SU-DHL-6 (cell line): ENCODE results near the gene ARPC1A.
"Not testable (repeated sequence)": the region's sequence is repeated elsewhere in the genome, so short reads cannot be mapped to it uniquely, and the experiment has no call there.

Experiments used
- H2AFZ ChIP-seq: fragments of 200-600 bp; sonication (generic); 2 replicates; pipeline ENCODE4 v1.6.1; 2014; ENCODE audit warnings: low read depth, mild to moderate bottlenecking, moderate library complexity, mixed read lengths, antibody characterized with exemption, low read length; ENCODE audit not compliant: severe bottlenecking
- H3F3A ChIP-seq: fragments of 200-600 bp; shearing (Covaris generic); 2 replicates; pipeline ENCODE4 v1.6.0; 2016; ENCODE audit warnings: antibody characterized with exemption, mild to moderate bottlenecking; ENCODE audit not compliant: insufficient read depth
- H3K27ac ChIP-seq: fragments of 200-600 bp; sonication (generic); 2 replicates; pipeline ENCODE4 v1.5.1; 2016; ENCODE audit warnings: low read depth, mild to moderate bottlenecking, low read length, moderate library complexity, mixed read lengths
- H3K27me3 ChIP-seq: fragments of 200-600 bp; sonication (generic), shearing (Covaris generic); 2 replicates; pipeline ENCODE4 v1.6.0; 2014; ENCODE audit warnings: mild to moderate bottlenecking, low read length
- H3K36me3 ChIP-seq: fragments of 200-600 bp; sonication (generic); 2 replicates; pipeline ENCODE4 v1.6.1; 2014; ENCODE audit warnings: mild to moderate bottlenecking, low read length, mixed read lengths
- H3K4me2 ChIP-seq: fragments of 300-600, 200-600 bp; shearing (Covaris generic), sonication (generic); 2 replicates; pipeline ENCODE4 v1.6.0; 2014; ENCODE audit warnings: low read length, low read depth, mild to moderate bottlenecking; ENCODE audit not compliant: poor library complexity, severe bottlenecking
- H3K4me3 ChIP-seq: fragments of 200-600 bp; sonication (generic); 2 replicates; pipeline ENCODE4 v1.5.1; 2014; ENCODE audit warnings: antibody characterized with exemption, low read length, mild to moderate bottlenecking, mixed read lengths; ENCODE audit not compliant: insufficient read depth, poor library complexity, severe bottlenecking
- H3K79me2 ChIP-seq: fragments of 200-600 bp; sonication (generic); 2 replicates; pipeline ENCODE4 v1.6.1; 2014; ENCODE audit warnings: mild to moderate bottlenecking, low read length, moderate library complexity; ENCODE audit not compliant: insufficient read depth
- H3K9ac ChIP-seq: fragments of 200-600 bp; sonication (generic); 2 replicates; pipeline ENCODE4 v1.7.0; 2014; ENCODE audit warnings: mild to moderate bottlenecking, low read length
- H3K9me2 ChIP-seq: fragments of 200-600 bp; sonication (generic); replicated peaks from 2 replicates; pipeline ENCODE4 v1.6.1; 2014; ENCODE audit warnings: low read length; ENCODE audit not compliant: insufficient read depth
- H3K9me3 ChIP-seq: fragments of 200-600 bp; sonication (generic); 2 replicates; pipeline ENCODE4 v1.6.1; 2014; ENCODE audit warnings: low read length, mixed read lengths; ENCODE audit not compliant: insufficient read depth
- H4K20me1 ChIP-seq: fragments of 200-600 bp; sonication (generic); 2 replicates; pipeline ENCODE4 v1.6.1; 2014; ENCODE audit warnings: low read depth, mild to moderate bottlenecking, antibody characterized with exemption, low read length, moderate library complexity, mixed read lengths
- CTCF ChIP-seq: fragments of 200-600 bp; sonication (generic); IDR thresholded peaks from one replicate; pipeline ENCODE4 v1.5.1; 2017; ENCODE audit warnings: antibody characterized with exemption, mild to moderate bottlenecking, low read length, moderate library complexity; ENCODE audit not compliant: insufficient read depth, poor library complexity, severe bottlenecking
- EZH2phosphoT487 ChIP-seq: fragments of 200-600 bp; sonication (generic), shearing (Covaris generic); conservative IDR thresholded peaks from 2 replicates; pipeline ENCODE4 v1.6.1; 2018; ENCODE audit warnings: mild to moderate bottlenecking, antibody characterized with exemption, low read length, moderate library complexity, mixed read lengths

The ARPC1A gene

GRCh38 chr7:99340659-99341058, 15.0 kb downstream of the ARPC1A start:
- Histone ChIP-seq H3K9me3 (no peaks in the 10 kb centered on the region), H3K9me2 (no peaks in the 10 kb centered on the region), H2AFZ (no peak overlapping the region), H3K27ac (no peak overlapping the region), H3K4me2 (no peak overlapping the region), H3K36me3 (peaks cover 63% of the 10 kb centered on the region), H4K20me1 (0 out of 2 replicates have a peak, but pooled peaks cover 5% of the 10 kb centered on the region), H3K9ac (no peak overlapping the region), H3K27me3 (no peaks in the 10 kb centered on the region), H3K4me3 (no peak overlapping the region), H3K79me2 (peaks cover 7% of the 10 kb centered on the region; the same call in 1 of the 2 replicates), H3F3A (no peaks in the 10 kb centered on the region)
- TF ChIP-seq CTCF (no peak), EZH2phosphoT487 (no peak)

- TF ChIP-seq EZH2phosphoT487 (no peak), CTCF (no peak)
- peaks cover 7% of the 10 kb centered on the region; the same call in 1 of the 2 replicates for H3K79me2 ChIP-seq
- H3K4me3 ChIP-seq, result no peak overlapping the region
- no peaks in the 10 kb centered on the region for H3F3A ChIP-seq
- no peak overlapping the region for H2AFZ ChIP-seq
- no peaks in the 10 kb centered on the region for H3K9me3 ChIP-seq
- no peak overlapping the region for H3K27ac ChIP-seq
- no peaks in the 10 kb centered on the region for H3K27me3 ChIP-seq
- no peaks in the 10 kb centered on the region for H4K20me1 ChIP-seq
- no peak overlapping the region for H3K9ac ChIP-seq
- no peaks in the 10 kb centered on the region for H3K9me2 ChIP-seq
- no peak overlapping the region for H3K4me2 ChIP-seq
- H3K36me3 ChIP-seq, result peaks cover 56% of the 10 kb centered on the region
Observed at GRCh38 chr7:99344061-99344647, 18.5 kb downstream of the ARPC1A start.

- H3K36me3 ChIP-seq, result peaks cover 26% of the 10 kb centered on the region
- not testable (repeated sequence) for H3K79me2 ChIP-seq
Observed at GRCh38 chr7:99350641-99351040, 24.9 kb downstream of the ARPC1A start.

GRCh38 chr7:99352247-99352646, 26.5 kb downstream of the ARPC1A start:
- Histone ChIP-seq H3K27ac (no peak overlapping the region), H3K9me2 (no peaks in the 10 kb centered on the region), H2AFZ (no peak overlapping the region), H3K4me2 (no peak overlapping the region), H3K4me3 (no peak overlapping the region), H4K20me1 (no peaks in the 10 kb centered on the region), H3K9ac (no peak overlapping the region), H3K9me3 (no peaks in the 10 kb centered on the region), H3F3A (no peaks in the 10 kb centered on the region), H3K36me3 (peaks cover 20% of the 10 kb centered on the region; the same call in 1 of the 2 replicates), H3K79me2 (no peaks in the 10 kb centered on the region), H3K27me3 (no peaks in the 10 kb centered on the region)
- TF ChIP-seq CTCF (no peak), EZH2phosphoT487 (no peak)

More at GRCh38 chr7:99350641-99351040, 24.9 kb downstream of the ARPC1A start:
- not testable (repeated sequence) for H4K20me1 ChIP-seq, H3K4me2 ChIP-seq, H3K4me3 ChIP-seq, H3K9ac ChIP-seq, H3K9me2 ChIP-seq, H3K27ac ChIP-seq, H3K9me3 ChIP-seq, H3K27me3 ChIP-seq, H2AFZ ChIP-seq, H3F3A ChIP-seq
